Amniotic epithelial cell (primary cell): Measurements from ENCODE around the gene GSG1.

Experiments
- DNase-seq: peaks from one replicate; pipeline ENCODE4 v3.0.0-alpha.2; 2010; ENCODE audit warnings: low read depth

Gene GSG1

DNA sequence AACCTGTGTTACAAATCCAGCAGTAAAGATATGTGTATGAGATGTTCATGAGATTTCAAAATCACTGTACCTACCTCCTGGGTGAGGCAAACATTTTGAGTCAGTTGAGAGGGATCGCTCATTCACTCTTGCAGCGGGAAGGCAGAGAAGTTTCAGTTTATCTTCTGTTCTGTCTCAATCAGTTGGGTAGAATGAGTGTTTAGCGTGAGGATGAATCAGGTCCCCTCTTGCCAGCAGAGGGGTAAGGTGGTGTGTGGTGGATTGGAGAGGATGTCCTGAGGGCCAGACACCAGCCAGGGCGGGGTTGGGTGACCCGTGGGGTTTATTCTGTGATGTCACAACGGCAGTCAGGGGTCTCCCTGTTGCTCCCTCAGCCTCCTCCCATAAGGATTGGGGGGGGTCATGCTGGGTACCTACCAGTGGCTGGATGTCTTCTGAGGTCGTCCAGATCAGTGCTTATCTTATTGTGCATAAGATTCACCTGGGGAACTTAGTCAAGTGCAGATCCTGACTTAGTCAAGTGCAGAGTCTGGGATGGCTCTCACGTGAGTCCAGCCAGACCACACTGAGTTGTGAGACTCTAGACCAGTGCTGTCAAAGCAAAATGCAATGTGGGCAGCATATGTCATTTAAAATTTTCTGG, at the start of gene GSG1:
Gene GSG1, minus strand, starts transcription at position 277 of the 643 bp plus-strand sequence. Its CDS starts 155 bp downstream, at position 122.
- DNase-seq: peak; percentile 82

DNA sequence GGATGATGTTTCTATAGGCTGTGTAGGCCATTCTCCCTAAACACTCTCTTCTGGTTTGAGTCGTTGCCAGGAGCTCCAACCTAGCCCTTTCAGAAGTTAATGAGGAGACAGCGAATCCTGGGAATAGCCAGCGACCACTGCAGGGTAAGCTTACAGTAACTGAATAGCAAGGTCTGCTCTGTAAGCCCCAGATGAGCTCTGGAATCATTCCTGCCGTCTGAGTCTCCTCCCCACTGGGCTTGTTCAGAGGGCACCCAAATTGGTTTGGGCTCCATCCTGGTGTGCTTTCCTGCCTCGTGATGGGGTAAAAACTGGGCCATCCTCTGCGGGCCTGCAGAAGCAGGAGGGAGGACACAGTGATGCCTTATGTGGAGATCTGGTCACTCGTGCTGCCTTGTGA, 49.7 kb upstream of the GSG1 start:
- no peak for DNase-seq

DNA sequence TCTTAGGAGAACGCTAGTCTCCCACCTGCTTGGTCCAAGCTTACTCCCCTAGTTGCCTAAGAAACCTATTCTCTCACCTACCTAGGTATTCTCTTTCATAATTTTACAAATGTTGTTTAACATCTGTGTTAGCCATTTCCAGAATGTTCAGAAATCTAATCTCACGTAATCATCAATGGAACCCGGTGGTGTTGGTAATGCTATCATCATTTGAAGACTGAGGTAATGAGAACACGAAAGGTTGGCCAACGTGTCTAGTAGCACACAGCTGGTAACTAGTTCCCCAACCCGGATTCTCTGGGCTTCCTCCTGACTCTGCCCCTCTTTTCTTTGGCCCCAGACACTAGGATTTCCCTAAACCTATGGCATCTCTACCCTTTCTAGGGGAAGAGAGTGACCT, 49.3 kb upstream of the GSG1 start:
- DNase-seq: no peak

DNA sequence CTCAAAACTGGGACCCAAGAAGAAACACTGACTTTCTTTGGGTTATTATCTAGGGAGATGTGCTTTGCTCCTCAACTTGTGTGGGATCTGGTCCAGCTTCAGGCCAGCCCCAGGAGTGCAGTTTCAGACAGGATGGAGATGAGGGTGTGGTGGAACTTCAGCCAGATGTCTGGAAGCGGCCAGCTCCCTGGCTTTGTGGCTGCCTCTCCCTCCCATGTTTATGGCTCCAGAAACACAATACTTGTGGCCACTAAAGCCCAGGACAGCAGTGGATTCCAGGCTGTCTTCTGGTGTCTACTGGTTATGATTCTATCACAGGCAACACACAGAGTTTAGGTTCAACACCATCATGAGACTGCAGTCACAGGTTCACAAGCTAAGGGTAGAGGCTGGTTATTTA, 48.8 kb upstream of the GSG1 start:
- no peak for DNase-seq

DNA sequence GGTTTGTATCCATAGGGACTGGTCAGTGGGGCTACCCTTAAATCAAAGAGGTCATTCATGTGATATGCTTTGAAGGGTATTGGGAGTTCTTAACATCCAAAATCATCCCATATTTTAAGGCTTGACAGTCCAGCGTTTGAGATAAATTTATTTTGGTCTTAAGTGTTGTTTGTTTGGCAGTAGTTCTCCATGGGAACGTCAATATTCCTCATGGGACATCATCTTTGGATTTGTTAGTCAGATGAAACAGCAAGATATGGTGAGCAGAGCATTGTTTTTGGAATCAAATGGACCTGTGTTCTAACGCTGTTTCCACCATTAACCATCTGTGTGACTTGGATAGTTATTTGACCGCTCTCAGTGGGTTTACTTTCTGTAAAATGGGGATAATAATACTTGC, 45.9 kb upstream of the GSG1 start:
- DNase-seq: no peak

DNA sequence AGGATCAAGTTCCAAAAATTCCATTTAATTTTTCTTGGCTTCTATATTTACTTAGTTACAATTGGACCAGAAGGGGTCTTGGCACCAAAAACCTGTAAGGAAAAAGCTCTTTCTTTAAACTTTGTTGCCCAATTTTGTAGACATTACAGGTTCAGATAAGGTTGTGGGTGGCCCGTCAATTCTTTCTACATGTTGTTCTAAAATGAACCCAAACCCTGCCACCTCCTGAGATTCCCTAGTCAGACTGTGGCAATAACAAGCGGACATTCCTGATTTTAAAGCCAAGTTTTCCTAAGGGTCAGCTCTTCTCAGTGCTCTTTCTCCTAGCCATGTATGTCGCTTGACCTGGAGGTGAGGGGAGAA, 45.0 kb upstream of the GSG1 start:
- no peak for DNase-seq

DNA sequence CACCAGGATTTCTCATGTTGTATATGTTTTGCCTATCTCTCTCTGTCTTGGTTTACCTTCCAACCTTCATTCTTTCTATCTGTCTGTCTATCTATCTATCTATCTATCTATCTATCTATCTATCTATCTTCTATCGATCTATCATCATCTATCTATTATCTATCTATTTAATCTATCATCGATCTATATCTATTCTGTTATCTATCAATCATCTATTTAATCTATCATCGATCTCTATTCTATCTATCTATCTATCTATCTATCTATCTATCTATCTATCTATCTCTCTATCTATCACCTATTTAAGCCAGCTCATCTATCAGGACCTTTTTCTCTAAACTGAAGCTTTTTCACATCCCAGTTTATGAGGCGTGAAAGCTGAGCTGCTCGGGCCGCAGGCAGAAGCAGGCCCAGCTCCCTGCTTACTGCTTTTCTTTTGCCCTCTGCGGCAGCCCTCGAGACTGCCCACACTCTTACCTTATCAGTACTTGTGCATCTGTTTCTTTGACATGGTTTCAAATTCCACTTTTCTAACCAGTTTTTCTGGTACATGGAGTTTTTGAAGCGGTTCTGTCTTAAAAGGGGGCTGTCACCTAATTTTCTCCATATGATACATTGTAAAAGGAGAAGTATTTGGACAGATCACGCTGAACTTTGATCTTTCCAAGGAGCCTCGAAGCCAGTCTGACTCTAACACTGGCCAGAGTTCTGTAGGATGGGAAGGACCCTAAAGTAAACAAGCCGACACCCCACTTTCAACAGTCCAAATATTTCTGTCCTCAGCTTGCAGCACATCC, 44.4 kb upstream of the GSG1 start:
- DNase-seq: peak; percentile 32

DNA sequence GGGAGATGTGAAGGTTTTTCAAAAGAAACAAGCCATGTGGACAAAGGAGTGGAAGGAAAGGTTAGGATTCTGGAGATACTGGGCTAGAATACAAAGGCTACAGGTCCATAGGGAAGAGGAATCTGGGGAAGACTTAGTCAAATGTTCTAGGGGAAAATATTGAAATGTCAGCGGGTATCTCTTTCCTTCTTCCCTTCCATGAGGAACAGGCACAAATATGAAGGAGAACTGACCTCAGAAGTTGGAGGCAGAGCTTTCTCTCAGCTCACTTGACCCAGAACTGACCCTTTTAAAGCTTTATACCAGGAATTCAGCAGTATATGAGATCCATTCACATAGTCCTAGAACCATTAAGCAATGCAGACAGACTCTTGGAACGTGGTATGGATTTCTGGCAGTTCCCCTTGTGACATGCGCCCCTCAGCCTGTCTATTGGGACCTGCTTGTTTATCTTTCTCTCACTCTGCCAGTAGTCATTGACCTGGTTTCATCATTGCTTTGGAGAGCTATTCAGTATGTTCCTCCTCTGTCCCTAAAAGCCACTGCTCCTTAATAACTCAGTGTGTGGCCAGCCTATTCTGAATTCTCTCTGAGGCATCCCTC, 43.0 kb upstream of the GSG1 start:
- no peak for DNase-seq

DNA sequence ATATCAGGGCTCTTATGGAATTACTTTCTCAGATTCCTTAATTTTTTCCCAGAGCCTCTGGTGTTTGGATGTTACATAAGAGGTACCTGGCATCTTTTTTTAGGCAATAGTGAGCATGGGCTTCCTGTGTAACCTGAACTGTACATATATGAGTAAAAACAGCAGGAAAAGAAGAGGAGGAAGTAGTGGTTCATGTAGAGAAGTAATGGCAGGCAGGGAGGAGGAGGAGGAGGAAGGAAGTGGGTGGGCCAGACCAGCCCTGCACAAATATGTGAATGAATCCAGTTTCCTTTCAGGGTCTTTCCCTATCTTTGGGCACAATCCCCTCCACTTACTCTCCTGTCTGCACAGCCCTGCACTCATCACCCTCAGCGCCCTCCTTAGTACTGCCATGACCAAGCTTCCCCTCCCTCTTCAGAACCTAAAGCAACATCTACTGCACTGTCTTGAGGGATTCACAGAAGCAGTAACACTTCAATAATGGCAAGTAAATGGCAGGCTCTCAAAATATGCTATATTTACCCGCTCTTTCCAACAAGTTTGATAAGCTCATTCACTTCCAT, 40.9 kb upstream of the GSG1 start:
- DNase-seq: no peak

DNA sequence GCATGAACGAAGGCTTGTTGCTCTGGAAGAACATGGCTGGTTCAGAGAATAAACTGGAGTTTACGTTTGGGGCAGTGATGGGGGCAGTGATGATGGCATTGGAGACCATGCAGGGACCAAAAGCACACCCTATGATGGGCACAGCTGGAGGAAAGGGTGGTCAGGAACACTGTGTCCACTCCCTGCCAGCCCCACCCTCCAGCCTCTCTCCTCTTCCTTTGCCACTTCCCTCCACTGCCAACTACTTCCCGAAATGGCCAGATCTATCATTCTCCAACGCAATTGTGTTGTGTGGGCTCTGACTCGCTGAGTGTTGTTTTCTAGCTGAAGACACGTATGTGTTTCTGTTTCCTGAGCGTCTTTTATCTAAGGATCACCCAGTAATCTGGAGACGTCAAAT, 39.3 kb upstream of the GSG1 start:
- DNase-seq: no peak

DNA sequence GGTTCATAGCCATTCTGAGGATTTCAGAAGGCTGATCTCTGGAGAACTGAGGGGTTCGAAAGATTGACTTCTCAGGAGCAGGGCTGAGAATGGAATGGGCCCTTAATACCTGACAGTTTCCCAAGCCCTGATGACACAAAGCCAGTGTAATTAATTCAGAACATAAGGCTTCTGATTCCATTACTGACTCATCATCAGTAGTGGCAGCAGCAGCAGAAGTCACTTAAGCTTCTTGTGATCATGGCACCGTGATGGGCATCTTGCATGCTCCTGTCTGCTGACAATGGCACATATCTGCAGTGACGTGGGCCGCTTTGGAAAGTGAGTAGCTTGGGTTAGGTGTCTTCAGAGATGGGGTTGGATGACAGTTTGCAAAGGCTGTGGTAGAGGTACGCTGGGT, 38.2 kb upstream of the GSG1 start:
- DNase-seq: no peak

DNA sequence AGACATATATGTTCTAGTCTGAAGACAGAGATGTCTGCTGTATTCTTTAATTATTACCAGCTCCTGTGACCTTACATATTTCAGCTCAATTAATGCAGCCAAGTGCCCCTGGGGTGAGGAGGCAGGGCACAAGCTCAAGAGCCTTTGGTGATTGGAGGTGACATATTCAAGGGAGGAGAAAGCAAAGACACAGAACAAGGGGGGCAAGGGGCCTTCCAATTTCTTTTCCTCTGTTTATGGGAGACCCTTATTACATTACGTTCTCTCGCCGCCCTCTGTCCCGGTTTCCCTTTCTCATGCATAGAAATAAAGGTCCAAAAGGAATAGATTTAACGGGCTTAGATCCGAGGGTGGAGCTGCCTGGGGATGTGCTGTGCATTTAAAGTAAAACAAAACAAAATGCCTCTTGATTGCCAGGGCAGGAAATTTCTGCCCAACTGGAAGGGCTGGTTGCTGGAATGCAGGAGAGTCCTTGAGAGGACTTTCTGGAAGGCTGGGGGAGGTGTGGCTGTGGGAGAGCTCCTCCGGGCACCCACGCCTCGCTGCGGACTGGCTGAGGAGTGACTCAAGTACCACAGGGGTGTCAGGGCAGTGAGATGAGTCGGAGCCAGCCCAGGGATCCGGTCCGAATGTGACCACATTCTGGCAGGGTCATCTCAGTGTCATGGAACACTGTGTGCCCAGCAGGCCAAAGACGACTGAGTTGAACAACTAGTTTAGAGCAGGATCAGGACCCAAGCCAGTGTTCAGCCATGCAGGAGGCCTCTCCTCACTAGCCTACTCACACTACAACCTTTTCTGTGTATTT, 32.1 kb upstream of the GSG1 start:
- peak; percentile 90 for DNase-seq

DNA sequence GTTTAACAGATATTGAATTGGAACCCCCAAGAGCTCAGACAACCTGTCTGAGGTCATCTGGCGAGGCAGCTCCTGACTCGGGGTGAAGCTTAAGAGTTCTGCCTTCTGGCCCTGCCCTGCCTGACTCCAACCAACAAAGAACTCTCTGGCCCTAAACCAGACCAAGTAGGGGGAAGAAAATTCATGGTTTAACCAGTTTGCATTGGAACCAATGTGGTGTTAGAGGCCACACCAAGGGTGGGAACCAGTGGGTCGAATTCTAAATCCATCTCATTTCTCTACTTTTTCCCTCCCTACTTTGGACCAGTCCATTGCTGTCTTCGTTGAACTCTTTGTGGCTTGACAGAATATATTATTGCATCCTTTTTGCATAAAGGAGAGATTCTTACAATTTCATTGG, 30.4 kb upstream of the GSG1 start:
- no peak for DNase-seq

DNA sequence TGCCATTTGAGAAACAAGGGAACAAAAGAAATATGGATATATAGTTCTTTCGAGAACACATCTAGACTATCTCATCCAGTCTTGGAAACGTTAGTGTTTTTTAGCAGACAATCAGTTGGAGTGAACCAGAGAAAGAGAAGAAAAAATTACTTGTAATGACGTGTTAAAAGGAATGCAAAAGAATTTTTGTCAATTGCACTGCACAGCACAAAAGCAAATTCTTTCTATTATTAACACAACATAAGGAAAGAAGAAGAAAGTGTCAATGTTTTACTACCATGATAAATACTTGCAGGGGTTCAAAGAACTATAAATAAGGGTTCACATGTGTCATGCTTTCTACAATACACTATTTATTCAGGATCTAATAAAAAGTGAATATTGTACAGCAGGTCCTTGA, 27.5 kb upstream of the GSG1 start:
- no peak for DNase-seq

DNA sequence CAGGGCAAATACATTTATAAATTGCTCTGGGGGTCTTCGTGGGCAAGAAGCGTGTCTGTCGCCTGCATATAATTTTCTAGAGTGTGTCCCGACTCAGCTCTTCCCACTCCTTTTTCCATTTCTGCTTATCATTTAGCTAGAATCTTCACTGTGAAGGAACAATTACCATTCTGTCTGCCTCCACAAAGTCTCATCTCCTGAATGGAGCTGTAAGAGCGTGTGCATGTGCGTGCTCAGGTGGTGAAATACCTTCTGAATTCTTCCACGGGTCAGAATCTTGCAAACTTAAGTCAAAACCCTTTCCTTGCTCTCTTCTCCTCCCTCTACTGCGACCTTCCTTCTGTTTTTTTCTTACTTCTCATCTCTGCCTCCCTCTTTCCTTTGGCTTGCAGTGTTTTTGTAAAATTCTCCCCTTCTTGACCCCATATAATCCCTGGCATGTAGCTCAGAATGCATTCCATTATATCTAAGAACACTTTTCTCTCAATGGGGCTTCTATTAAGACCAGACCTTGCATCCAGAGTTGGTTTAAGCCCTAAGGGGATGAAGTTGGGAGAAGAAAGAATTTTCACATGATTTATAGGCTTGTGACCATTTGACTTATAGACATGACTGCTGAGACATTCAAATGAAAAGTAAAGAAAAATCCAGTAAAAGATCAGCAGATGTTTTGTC, 25.0 kb upstream of the GSG1 start:
- DNase-seq: no peak

DNA sequence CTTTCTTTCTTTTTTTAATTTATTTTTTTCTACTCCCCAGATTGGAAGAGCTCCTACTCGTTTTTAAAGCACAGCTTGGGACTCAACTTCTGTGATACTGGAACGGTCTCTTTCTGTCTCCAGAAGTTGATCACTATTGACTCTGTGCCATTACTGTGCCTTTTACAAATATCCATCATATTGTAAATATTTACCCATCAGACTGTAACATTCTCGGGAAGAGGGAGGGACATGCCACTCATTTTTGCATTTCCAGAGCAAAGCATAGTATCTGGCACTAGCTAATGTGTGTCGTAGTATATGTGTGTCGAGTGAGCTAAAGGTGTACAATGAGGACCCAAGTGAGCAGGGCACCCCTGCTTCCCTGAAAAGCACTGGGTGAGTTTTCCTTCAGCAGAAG, 24.0 kb upstream of the GSG1 start:
- no peak for DNase-seq

DNA sequence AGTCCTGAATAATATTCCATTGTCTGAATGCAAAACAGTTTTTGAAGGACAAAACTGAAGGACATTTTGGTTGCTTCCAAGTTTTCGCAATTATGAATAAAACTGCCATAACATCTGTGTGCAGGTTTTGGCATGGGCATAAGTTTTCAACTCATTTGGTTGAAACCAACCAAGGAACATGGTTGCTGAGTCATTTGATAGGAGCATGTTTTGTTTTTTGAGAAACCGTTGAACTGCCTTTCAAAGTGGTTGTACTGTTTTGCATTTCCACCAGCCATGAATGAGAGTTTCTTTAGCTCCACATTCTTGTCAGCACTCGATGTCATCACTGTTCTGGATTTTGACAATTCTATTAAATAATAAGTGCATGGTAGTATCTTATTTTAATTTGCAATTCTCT, 23.0 kb upstream of the GSG1 start:
- peak; percentile 27 for DNase-seq

DNA sequence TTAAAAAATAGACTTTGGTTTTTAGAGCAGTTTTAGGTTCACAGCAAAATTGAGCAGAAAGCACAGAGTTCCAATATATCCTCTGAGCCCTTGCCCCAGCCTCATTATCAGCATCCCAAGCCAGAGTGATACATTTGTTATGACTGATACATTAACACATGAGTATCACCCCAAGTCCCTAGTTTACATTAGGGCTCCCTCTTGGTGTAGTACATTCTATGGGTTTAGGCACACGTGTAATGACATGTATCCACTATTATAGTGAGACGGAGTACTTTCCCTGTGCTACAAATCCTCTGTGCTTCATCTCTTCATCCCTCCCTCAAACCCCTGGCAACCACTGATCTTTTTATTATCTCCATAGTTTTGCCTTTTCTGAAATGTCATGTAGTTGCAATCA, 22.5 kb upstream of the GSG1 start:
- DNase-seq: no peak

DNA sequence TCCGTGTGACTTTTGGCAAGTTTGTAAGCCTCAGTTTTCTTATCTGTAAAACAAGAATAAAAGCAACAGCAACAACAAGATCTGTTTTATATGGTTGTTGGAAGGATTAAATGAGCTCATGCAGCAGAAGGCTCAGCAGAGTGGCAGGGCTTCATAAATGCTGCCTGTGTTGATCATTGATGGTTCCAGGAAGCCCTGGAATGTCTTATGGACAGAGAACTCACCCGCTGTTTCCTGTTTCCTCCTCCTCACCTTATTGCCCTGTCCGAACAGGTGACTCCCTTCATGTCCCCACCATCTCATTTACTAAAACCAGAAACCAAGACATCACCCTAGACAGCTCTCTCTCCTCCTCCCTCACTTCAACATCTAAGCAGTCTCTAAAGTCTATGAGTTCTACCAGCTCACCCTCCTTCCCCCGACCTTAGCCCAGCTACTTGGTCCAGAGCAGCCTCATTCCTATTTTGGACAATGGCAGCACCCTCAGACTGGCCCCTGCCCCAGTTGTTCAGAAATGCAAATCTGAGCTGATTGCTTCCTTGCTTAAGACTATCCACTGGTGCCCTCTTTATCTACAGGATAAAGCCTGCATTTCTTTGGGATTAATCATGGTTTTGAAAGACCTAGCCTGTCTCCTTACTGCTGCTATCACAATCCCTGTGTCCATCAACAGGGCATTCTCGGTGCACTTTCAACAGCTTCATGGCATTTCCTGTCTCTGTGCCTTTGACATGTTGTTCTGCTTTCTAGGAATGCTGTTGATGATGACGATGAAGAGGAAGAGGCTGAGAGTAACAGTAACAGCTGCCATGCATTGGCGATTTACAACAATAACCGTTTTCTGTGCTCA, 21.4 kb upstream of the GSG1 start:
- DNase-seq: peak; percentile 96

DNA sequence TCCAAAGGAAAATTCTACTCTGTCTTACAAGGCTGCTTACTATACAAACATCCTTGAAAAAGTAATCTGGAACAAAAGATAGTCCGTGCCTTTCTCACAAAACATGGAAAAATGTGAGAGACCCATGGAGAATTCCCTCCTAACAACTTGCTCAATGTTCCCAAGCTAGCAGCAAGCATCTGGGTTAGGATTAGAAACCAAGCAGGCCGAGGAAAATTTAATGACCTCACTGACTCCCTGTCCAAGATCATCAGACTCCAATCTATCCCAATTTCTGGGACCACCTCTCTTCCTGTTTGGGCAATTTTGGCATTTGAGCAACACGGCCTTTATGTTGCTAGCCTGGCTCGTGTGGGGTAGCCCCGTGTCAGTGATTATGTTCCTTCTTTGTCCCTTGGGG, 18.1 kb upstream of the GSG1 start:
- no peak for DNase-seq

DNA sequence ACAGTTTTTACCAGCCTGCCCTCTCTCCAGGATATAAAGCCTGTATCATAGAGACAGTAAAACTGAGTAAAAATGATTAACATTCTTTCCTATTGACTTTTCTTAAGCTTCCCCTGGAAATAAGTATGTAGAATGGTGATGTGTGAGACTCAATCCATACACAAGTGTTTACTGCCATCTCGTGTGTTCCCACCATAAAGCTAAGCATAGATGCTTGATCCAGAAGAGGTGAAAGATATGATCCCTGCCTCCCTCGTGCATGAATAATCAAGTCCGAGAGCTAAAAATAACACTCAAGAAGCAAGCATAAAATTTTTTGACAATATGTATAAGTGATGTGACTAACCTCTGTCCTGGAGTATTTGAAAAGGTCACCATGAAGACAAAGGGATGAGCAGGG, 16.9 kb upstream of the GSG1 start:
- no peak for DNase-seq
